Esophagus squamous epithelium (tissue), 5 donors: ENCODE results near the gene ELMO1. TPM values are rescaled to one million over a fixed set of nuclear protein-coding genes. Genes with fewer than 3 reads are reported as not detected.

Experiments
- DNase-seq: peaks from one replicate; lab custom pipeline; 2025; lab: John Stamatoyannopoulos, UW
- H3K27ac ChIP-seq, 4 donors: fragments of 200-600 bp; sonication (generic); one replicate each; pipeline ENCODE4 v1.5.1; 2016 to 2019; ENCODE audit warnings: mild to moderate bottlenecking in 1 of 4
- H3K27me3 ChIP-seq, 4 donors: fragments of 200-600 bp; sonication (generic); 1 replicate in 3 of 4; 2 replicates in 1 of 4; pipeline versions ENCODE4 v1.5.1 to v1.6.0; 2017 to 2021; ENCODE audit warnings: antibody characterized with exemption in 1 of 4
- H3K36me3 ChIP-seq, 3 donors: fragments of 200-600 bp; sonication (generic); one replicate each; pipeline ENCODE4 v1.5.1; 2016 to 2019
- H3K4me1 ChIP-seq, 3 donors: fragments of 200-600 bp; sonication (generic); one replicate each; pipeline ENCODE4 v1.5.1; 2017 to 2019
- H3K4me3 ChIP-seq, 4 donors: fragments of 200-600 bp; sonication (generic); 1 replicate in 3 of 4; 2 replicates in 1 of 4; pipeline ENCODE4 v1.5.1; 2016 to 2019; ENCODE audit warnings: mild to moderate bottlenecking in 2 of 4, moderate library complexity in 1 of 4
- H3K9me3 ChIP-seq, 3 donors: fragments of 200-600 bp; sonication (generic); one replicate each; pipeline ENCODE4 v1.5.1; 2016 to 2019
- POLR2A ChIP-seq, 4 donors: fragments of 450-650 bp; IDR thresholded peaks; one replicate each; pipeline ENCODE4 v1.6.1; 2017; ENCODE audit warnings: antibody characterized with exemption in 4 of 4, mild to moderate bottlenecking in 4 of 4, moderate library complexity in 3 of 4
- WGBS, 2 donors: methylation state at CpG; one replicate each; pipeline ENCODE4 v1.1.5; 2018; 5-methylcytosine and 5-hydroxymethylcytosine counted together
- intact Hi-C: fragments of 100-400 bp; cut with DNase I; formaldehyde crosslinking; loops from one replicate; pipeline ENCODE4 v1.15.0; 2022
- total RNA-seq, 4 donors: library from RNA; depleted of rRNA; stranded (reverse); fragments of >200 nt; gene quantifications; one replicate each; pipeline ENCODE4 v1.1.0, GENCODE V29; 2016
- TF ChIP-seq, protein P1 (sequence below), 6 experiments: fragments of 450-650 bp in 4 of 6; fragments of 200-600 bp in 2 of 6; sonication (generic) in 2 of 6; IDR thresholded peaks; one replicate each; pipeline ENCODE4 v1.5.1; 2016 to 2019; ENCODE audit warnings: antibody characterized with exemption in 6 of 6, mild to moderate bottlenecking in 4 of 6, moderate library complexity in 4 of 6
- donor health status: DM: yes; HTN: yes; CAD: no.

The ELMO1 gene
- total RNA-seq, 4 donors from 2014 or later, result 0.68 to 36.6 (median 11.8) TPM

DNA sequence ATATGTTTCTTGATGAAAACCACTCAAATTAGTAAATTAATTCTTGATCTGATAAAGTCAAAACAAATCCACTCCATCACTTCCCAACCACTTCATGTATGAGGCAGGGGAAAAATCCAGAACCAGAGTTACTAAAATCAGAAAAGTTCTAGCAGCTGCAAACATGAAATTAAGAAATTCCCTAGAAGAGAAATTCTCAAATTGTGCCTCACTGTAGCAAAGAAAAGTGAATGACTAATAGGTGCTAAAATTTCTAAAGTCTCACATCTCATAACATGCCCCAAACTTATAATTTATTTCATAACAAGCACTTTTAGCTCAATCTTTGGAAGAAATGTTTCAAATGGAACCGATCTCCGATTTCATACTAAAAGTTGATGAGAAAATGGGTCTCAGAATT is 379.3 kb downstream of the ELMO1 start:
- intact Hi-C loops, result no loop called here
- WGBS, 2 donors, result 82 to 86% methylated on average over 2 of the region's 2 CpGs
- H3K27me3 ChIP-seq, result no peaks in the 10 kb centered on the region
- TF ChIP-seq, protein P1, sequence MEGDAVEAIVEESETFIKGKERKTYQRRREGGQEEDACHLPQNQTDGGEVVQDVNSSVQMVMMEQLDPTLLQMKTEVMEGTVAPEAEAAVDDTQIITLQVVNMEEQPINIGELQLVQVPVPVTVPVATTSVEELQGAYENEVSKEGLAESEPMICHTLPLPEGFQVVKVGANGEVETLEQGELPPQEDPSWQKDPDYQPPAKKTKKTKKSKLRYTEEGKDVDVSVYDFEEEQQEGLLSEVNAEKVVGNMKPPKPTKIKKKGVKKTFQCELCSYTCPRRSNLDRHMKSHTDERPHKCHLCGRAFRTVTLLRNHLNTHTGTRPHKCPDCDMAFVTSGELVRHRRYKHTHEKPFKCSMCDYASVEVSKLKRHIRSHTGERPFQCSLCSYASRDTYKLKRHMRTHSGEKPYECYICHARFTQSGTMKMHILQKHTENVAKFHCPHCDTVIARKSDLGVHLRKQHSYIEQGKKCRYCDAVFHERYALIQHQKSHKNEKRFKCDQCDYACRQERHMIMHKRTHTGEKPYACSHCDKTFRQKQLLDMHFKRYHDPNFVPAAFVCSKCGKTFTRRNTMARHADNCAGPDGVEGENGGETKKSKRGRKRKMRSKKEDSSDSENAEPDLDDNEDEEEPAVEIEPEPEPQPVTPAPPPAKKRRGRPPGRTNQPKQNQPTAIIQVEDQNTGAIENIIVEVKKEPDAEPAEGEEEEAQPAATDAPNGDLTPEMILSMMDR (IDR thresholded peaks at IDR 0.05), result no peak
- no peak for TF ChIP-seq POLR2A (IDR thresholded peaks at IDR 0.05)
- H3K27ac ChIP-seq, result no peak overlapping the region
- peaks cover 0 to 14% (median 5%) of the 10 kb centered on the region in 3 donors for H3K4me1 ChIP-seq
- no peak overlapping the region for H3K4me3 ChIP-seq
- H3K9me3 ChIP-seq, result no peaks in the 10 kb centered on the region
- DNase-seq, result no peak
- no peaks in the 10 kb centered on the region for H3K36me3 ChIP-seq

DNA sequence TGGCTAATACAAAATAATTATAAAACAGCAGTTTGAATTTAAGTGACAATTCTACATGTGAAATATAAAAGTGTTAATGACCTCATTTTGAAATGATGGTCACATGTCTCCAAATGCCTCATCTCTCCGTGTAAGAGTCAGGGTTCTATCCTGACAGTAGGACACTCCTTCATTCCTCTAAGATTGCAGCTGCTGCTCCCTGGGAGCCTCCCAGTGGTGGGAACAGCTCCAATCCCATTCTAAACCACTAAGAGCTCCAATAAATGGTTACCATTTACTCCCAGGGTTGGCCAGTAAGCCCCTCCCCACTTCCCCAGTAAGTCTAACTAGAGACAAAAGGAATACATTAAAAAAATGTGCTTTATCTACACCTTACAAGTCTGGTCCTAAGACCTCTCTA is 379.8 kb downstream of the ELMO1 start:
- no peaks in the 10 kb centered on the region for H3K36me3 ChIP-seq
- WGBS, 2 donors, result 56 to 83% methylated on average over 1 of the region's 1 CpG
- DNase-seq, result no peak
- no peak overlapping the region for H3K4me3 ChIP-seq
- peaks cover 0 to 14% (median 5%) of the 10 kb centered on the region in 3 donors for H3K4me1 ChIP-seq
- no peaks in the 10 kb centered on the region for H3K9me3 ChIP-seq
- H3K27me3 ChIP-seq, result no peaks in the 10 kb centered on the region
- intact Hi-C loops, result no loop called here
- H3K27ac ChIP-seq, result no peak overlapping the region
- TF ChIP-seq, protein P1 (IDR thresholded peaks at IDR 0.05), result no peak
- no peak for TF ChIP-seq POLR2A (IDR thresholded peaks at IDR 0.05)

DNA sequence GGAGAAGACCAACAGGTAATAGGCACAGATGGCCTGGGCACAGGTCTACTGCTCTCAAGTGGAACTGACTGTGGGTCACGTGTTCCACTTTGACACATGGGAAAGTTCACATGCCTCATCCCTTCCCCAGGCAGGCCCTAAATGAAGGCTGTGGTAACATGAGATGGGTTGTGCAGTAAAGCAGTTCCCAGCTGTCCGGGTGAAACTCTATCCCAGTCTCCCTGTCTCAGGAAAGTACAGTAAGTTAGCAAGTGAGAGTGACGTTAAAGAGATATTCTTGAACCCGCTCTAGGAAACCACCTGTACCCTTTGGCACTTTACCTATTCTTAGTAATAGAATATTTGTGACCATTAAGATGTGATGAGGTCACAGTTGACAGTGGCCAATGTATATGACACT is 380.6 kb downstream of the ELMO1 start:
- TF ChIP-seq POLR2A (IDR thresholded peaks at IDR 0.05), result no peak
- TF ChIP-seq, protein P1 (IDR thresholded peaks at IDR 0.05), result no peak
- WGBS, 2 donors, result 81 to 88% methylated on average over 3 to 4 of the region's 4 CpGs
- H3K4me3 ChIP-seq, result no peak overlapping the region
- intact Hi-C loops, result no loop called here
- no peaks in the 10 kb centered on the region for H3K27me3 ChIP-seq
- DNase-seq, result no peak
- peaks cover 0 to 14% (median 5%) of the 10 kb centered on the region in 3 donors for H3K4me1 ChIP-seq
- no peak overlapping the region for H3K27ac ChIP-seq
- no peaks in the 10 kb centered on the region for H3K9me3 ChIP-seq
- no peaks in the 10 kb centered on the region for H3K36me3 ChIP-seq

DNA sequence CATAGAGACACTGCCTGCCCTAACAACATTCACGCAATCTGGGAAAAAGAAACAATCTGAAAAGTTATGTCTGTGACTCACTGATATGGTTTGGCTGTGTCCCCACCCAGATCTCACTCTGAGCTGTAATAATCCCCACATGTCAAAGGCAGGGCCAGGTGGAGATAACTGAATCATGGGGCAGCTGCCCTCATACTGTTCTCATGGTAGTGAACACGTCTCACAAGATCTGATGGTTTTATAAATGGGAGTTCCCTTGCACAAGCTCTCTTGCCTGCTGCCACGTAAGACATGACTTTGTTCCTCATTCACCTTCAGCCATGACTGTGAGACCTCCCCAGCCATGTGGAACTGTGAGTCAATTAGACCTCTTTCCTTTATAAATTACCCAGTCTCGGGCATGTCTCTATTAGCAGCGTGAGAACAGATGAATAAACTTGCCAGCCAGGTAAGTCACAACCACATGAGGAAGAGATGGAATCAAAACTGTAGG is 382.8 kb downstream of the ELMO1 start:
- Histone ChIP-seq H3K9me3 (no peaks in the 10 kb centered on the region), H3K36me3 (no peaks in the 10 kb centered on the region), H3K4me3 (no peak overlapping the region), H3K27me3 (no peaks in the 10 kb centered on the region), H3K4me1 (peaks cover 0 to 14% (median 5%) of the 10 kb centered on the region in 3 donors), H3K27ac (peak overlapping the region in 2 of 4 donors; percentile 23 to 24)
- 24 to 41% methylated on average over 5 of the region's 5 CpGs for WGBS, 2 donors
- DNase-seq, result no peak
- intact Hi-C loops, result no loop called here
- no peak for TF ChIP-seq POLR2A (IDR thresholded peaks at IDR 0.05)
- TF ChIP-seq, protein P1 (IDR thresholded peaks at IDR 0.05), result no peak

DNA sequence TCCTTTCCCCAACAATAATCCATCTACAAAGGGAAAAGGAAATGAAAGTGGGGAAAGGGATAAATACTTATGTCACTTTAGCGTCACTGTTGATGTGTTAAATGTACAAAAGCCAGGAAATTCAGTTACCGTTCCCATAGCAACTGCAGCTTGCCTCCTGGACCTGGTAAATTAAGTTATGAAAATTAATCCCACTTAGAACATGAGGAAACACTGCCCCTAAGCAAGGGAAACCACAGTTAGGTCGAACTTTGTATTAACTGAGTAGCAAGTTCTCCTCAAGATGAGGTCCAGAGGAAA is 386.2 kb downstream of the ELMO1 start:
- H3K27ac ChIP-seq, result no peak overlapping the region
- no peaks in the 10 kb centered on the region for H3K36me3 ChIP-seq
- TF ChIP-seq, protein P1 (IDR thresholded peaks at IDR 0.05), result no peak
- TF ChIP-seq POLR2A (IDR thresholded peaks at IDR 0.05), result no peak
- no peaks in the 10 kb centered on the region for H3K9me3 ChIP-seq
- no peak for DNase-seq
- intact Hi-C loops, result no loop called here
- WGBS, 2 donors, result 67 to 71% methylated on average over 3 of the region's 3 CpGs
- H3K4me3 ChIP-seq, result no peak overlapping the region
- no peaks in the 10 kb centered on the region for H3K27me3 ChIP-seq
- H3K4me1 ChIP-seq, result peaks cover 0 to 14% (median 5%) of the 10 kb centered on the region in 3 donors
